Transverse colon (tissue), 4 donors: ENCODE results near the gene LCK.

Source experiments
- EP300 ChIP-seq: sonication (generic); formaldehyde crosslinking; IDR thresholded peaks from one replicate; pipeline ENCODE4 v1.6.1; 2017; ENCODE audit warnings: antibody characterized with exemption, low read depth
- POLR2A ChIP-seq: fragments of 450-650 bp; IDR thresholded peaks from one replicate; pipeline ENCODE4 v1.6.1; 2016; ENCODE audit warnings: antibody characterized with exemption, mild to moderate bottlenecking, moderate library complexity
- POLR2AphosphoS5 ChIP-seq, 3 donors: sonication (generic); formaldehyde crosslinking; IDR thresholded peaks; one replicate each; pipeline ENCODE4 v1.6.1; 2016; ENCODE audit warnings: antibody characterized with exemption in 3 of 3
- TF ChIP-seq, protein P1 (sequence below), 5 experiments: fragments of 200-600 bp in 3 of 5; fragments of 450-650 bp in 2 of 5; sonication (generic) in 3 of 5; IDR thresholded peaks; 1 replicate in 2 of 5; 2 replicates in 3 of 5; pipeline ENCODE4 v1.5.1; 2016 to 2017; ENCODE audit warnings: antibody characterized with exemption in 5 of 5, inconsistent platforms in 3 of 5, mild to moderate bottlenecking in 2 of 5, moderate library complexity in 1 of 5

DNA sequence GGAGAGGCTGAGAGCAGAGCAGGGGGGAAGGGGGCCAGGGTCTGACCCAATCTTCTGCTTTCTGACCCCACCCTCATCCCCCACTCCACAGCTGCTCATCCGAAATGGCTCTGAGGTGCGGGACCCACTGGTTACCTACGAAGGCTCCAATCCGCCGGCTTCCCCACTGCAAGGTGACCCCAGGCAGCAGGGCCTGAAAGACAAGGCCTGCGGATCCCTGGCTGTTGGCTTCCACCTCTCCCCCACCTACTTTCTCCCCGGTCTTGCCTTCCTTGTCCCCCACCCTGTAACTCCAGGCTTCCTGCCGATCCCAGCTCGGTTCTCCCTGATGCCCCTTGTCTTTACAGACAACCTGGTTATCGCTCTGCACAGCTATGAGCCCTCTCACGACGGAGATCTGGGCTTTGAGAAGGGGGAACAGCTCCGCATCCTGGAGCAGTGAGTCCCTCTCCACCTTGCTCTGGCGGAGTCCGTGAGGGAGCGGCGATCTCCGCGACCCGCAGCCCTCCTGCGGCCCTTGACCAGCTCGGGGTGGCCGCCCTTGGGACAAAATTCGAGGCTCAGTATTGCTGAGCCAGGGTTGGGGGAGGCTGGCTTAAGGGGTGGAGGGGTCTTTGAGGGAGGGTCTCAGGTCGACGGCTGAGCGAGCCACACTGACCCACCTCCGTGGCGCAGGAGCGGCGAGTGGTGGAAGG lies 23.7 kb downstream of the LCK start:
- TF ChIP-seq POLR2A (no peak), EP300 (no peak), POLR2AphosphoS5 (IDR thresholded peaks at IDR 0.05) (no peak)
- TF ChIP-seq, protein P1, sequence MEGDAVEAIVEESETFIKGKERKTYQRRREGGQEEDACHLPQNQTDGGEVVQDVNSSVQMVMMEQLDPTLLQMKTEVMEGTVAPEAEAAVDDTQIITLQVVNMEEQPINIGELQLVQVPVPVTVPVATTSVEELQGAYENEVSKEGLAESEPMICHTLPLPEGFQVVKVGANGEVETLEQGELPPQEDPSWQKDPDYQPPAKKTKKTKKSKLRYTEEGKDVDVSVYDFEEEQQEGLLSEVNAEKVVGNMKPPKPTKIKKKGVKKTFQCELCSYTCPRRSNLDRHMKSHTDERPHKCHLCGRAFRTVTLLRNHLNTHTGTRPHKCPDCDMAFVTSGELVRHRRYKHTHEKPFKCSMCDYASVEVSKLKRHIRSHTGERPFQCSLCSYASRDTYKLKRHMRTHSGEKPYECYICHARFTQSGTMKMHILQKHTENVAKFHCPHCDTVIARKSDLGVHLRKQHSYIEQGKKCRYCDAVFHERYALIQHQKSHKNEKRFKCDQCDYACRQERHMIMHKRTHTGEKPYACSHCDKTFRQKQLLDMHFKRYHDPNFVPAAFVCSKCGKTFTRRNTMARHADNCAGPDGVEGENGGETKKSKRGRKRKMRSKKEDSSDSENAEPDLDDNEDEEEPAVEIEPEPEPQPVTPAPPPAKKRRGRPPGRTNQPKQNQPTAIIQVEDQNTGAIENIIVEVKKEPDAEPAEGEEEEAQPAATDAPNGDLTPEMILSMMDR (IDR thresholded peaks at IDR 0.05), result no peak
